A172 (cell line): ENCODE data around the gene FGF23. TPM values are rescaled to one million over a fixed set of nuclear protein-coding genes. Genes with fewer than 3 reads are reported as not detected.
"Not testable (repeated sequence)": the region's sequence is repeated elsewhere in the genome, so short reads cannot be mapped to it uniquely, and the experiment has no call there.

ENCODE experiments used
- DNase-seq: peaks from one replicate; pipeline ENCODE4 v3.0.0-alpha.2; 2015; ENCODE audit warnings: low spot score
- total RNA-seq: library from RNA; depleted of rRNA; stranded (reverse); fragments of >200 nt; shearing (Covaris generic); gene quantifications from 2 replicates; pipeline ENCODE4 v1.2.3, GENCODE V29; 2014; rRNA removed

The FGF23 gene
- total RNA-seq = not detected in 2 replicates

DNA sequence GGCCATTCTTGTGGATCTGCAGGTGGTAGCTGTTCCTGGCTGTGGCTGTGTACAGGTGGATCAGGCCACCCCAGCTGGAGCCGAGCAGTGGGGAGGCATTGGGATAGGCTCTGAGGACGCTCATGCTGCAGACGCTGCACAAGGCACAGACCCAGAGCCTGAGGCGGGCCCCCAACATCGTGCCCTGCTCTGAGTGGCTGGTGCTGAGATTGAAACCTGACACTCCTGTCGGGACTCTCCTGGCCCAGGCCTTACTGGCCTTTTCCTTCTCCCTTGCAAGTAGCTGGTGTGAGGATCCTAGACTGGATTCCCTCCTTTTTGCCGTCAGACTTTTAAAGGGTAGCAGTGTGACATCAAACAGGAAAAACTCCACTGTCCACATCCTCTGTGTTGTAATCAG is at the start of gene FGF23:
Gene FGF23, minus strand, starts transcription at position 308 of the 400 bp plus-strand sequence. Its CDS starts 130 bp downstream, at position 178.
- no peak for DNase-seq

DNA sequence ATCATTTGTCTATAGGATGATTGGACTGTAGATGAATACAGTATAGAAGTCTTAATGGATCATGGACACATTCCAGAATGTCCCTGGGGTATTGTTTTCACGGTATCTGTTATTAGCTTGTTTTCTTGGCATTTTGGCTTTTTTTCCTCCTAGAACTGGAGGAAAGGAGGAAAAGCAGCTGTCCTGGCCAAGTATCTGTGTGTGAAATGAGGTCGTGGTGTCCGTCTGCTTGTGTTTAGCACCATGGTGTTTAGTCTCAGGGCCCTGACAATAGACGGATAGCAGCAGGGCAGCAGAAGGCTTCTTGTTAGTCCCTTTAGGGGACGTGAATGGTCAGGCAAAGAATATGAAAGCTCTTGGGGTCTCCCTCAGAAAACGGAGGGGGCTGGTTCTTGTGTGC is 44.9 kb upstream of the FGF23 start:
- no peak for DNase-seq

DNA sequence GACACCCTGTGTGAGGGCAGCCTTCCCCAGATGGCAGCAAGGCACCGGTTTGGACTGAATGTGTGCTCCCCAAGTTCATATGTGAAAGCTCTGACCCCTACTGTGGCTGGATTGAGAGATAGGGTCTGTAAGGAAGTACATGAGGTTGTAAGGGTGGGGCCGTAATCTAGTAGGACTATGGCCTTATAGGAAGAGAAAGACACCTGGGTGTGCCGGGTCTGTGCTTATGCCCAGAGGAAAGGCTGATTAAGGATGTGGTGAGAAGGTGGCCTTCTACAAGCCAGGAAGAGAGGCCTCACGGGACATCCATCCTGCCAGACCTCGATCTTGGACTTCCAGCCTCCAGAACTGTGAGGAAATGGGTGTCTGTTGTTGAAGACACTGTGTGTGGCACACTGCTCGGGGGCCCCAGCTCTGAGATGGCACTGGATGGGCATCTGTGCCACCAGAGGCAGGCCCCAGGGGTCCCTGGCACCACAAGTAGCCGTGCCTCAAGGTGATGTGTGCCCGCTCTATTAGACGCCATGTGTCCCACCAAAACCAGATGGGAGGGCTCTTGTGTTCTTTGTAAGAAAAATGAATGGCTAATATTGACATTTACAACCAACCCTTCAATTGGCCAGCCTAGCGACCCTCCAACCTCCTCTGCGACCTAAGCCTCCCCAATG is 44.1 kb upstream of the FGF23 start:
- DNase-seq = no peak

DNA sequence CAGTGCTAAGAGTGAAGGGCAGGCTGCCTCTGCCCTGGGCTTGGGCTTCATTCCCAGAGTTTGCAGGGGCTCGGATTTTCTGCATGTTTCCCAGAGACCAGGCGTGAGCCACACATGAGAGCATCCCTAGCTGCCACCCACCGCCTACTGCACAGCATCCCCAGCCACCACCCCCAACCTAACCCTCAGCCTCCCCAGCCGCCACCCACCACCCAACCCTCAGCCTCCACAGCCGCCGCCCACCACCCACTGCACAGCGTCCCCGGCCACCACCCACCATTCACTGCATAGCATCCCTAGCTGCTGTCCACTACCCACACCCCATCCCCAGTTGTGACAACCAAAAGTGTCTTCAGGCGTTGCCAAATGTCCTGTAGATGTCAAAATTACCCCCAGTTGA is 43.5 kb upstream of the FGF23 start:
- DNase-seq = no peak

DNA sequence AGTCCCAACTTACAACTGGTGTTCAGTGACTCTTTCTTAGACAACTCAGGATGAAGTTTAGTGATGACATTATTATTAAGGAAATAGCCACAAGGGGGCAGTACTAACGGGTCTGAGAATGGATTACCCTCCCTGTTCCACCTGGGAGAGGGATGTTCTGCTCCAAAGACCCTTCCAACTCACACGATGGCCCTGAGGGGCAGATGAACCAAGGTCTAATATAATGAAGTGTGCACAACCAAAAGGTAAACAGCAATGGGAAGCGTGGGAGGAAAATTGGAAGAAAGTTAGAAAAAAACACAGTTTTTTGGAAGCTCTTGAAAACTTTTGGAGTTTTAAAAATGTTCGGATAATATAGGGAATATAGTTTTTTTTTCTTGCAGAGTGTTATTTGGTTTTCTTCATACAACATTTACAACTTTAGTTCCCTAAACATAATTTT is 42.1 kb upstream of the FGF23 start:
- DNase-seq = peak; percentile 18

DNA sequence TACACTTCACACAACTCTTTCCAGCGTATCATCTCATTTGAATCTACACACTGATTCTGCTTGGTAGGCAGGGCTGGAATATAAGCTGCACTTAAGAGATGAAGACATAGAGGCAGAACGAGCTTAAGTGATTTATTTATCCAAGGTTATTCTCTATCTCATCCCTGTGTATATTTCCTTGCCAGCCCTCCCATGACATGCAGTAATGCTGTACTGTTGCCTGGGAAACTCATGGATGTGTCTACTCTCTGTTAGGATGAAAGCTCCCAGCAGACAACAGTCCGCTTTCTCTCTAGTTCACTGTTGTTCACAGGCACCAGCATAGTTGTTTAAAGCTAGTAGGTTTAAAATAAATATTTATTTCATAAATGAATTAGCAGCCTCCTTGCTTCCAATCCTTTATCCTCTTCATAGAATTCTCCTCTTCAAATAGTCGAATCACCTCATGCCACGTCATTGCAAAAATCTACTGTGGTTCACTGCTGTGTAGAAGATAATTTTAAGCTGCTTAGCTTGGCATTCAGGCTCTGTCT is 40.7 kb upstream of the FGF23 start:
- DNase-seq = no peak

DNA sequence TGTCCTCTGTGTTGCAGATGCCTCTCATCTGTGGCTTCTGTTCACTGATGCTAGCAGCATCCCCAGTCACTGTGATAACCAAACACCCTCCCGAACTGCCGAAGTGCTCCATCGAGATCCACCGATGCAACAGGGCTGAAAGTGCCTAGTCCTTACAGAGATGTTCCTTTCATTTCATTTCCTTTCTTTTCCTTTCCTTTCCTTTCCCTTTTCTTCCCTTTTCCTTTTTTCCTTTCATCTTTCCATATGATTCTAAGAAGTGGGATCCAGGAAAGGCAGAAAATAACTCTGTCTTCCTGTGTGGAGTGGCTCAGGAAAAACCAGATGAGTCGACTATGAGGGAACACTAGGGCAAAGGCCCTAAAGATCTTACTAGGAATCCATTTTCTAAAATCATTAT is 39.4 kb upstream of the FGF23 start:
- no peak for DNase-seq

DNA sequence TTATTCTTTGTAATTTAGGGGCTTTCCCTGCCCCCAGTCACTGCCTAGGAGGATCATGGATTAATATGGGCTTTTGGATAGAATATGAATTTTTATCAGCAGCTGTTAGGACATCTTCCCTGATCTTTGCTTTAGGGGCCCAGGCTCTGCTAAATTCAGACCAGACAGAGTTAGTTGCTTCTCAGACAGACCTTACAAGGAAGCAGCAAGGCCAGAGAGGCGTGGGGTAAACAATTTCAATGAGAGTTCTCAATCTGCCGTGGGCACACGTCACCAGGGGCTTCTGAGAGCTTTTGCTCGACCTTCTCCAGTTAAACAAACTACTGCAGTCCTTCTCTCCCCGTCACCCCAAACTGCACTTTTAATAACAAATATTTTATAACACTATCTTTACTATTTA is 38.4 kb upstream of the FGF23 start:
- DNase-seq = no peak

DNA sequence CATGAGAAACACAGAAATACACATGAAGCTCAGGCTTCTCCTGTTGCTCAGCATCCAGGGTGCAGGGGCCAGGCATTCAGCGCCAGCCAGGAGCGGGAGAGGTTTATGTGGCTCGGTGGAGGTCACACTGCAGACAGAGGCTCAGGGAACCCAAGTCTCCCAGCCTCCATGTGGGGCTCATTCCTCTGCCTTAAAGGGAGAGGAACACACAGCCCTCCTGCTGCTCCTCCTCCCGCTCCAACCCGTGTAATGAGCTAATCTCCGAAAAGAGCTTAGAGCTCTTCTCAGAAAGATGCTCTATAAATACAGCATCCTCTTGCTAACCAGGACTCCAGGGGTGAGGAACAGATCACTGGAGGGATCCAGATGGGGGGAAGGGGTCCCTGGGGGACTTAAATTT is 37.9 kb upstream of the FGF23 start:
- no peak for DNase-seq

DNA sequence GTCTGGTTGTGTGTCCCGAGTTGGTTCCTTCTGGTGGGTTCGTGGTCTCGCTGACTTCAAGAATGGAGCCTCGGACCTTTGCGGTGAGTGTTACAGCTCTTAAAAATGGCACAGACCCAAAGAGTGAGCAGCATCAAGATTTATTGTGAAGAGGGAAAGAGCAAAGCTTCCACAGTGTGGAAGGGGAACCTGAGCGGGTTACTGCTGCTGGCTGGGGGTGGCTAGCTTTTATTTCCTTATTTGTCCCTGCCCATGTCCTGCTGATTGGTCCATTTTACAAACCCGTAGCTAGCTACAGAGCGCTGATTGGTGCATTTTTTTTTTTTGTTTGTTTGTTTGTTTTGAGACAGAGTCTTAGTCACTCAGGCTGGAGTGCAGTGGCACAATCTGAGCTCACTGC is 36.8 kb upstream of the FGF23 start:
- DNase-seq = no peak

DNA sequence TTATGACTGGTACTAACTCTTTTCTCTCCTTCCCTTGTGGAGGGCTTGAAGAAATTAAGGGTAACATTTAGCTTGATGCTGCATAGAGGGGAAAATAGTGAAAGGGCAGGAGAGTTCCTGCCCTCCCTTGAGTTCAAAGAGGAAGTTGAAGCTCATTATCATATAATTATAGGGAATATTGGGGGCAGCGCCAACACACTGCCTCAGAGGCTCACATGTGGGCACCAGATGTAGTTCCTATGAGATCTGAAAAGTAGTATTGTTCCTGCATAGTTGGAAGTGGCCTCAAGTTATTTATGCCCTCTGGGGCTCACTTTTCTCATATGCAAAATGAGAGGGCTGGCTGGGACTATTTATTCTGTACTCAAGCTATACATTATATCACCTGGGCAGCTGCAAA is 33.0 kb upstream of the FGF23 start:
- DNase-seq = no peak

DNA sequence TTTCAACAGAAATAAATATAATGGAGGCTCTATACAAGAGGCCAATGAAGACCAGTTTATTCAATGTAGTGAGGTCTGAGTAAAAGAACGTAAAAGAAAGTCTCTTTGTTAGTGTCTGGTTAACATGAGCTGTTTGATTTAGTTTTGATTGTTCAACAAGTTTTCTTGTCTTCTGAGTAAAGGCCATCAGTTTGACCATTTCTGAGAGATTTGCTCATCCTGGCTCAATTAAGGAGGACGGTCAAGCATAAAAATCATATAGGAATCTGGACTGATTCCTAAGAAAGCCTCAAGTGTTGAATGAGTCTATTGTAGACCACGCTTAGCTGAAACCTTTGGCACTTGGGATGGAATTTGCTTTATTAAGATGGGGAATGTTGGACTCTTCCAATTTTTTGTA is 32.5 kb upstream of the FGF23 start:
- DNase-seq = no peak

DNA sequence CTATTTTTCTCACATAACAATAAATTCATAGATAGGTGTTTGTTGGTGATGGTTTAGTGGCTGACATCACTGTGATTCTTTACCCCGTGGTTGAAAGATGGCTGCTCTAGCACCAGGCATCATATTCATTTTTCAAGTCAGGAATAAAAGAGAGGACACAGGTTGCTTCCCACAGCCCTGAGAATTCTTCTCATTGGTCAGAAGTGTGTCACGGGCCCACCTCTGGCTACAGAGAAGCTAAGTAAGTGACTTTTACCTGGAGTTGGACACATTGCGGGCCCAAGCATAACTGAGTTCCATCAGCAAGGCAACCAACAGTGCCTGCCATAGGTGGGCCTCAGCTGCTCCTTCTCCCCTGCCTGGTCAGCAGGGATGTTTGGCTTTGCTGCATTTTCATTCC is 27.6 kb upstream of the FGF23 start:
- DNase-seq = no peak

DNA sequence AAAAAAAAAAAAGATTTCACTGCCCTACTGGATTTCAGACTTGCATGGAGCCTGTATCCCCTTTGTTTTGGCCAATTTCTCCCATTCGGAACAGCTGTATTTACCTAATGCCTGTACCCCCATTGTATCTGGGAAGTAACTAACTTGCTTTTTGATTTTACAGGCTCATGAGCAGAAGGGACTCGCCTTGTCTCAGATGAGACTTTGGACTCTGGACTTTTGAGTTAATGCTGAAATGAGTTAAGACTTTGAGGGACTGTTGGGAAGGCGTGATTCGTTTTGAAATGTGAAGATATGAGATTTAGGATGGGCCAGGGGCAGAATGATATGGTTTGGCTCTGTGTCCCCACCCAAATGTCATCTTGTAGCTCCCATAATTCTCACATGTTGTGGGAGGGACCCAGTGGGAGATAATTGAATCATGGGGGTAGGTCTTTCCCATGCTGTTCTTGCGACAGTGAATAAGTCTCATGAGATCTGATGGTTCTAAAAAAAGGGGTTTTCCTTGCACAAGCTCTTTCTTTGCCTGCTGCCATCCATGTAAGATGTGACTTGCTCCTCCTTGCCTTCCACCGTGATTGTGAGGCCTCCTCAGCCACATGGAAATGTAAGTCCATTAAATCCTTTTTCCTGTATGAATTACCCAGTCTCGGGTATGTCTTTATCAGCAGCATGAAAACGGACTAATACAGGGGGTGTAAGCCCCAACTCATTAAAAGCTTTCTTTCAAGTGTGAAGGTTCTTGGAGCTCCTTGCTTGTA is 25.5 kb upstream of the FGF23 start:
- not testable (repeated sequence) for DNase-seq

DNA sequence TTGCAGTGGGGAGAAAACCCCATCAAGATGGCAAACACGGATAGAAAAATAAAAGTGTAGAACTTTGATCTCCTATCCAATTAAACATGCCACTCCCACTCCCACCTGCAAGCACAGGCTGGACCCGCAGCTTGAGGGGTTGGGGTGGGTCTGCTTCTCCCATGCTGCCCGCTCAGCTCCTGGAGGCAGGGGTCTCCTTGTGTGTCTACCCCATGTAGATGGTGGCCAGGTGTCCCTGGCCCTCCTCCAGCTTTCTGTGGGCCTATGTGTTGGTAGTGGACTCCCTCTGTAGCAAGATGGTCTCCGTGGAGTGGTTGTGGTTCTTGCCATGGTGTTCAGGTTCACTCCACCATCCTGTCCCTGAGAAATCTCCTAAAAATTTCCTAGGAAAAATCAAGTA is 23.5 kb upstream of the FGF23 start:
- DNase-seq = no peak

DNA sequence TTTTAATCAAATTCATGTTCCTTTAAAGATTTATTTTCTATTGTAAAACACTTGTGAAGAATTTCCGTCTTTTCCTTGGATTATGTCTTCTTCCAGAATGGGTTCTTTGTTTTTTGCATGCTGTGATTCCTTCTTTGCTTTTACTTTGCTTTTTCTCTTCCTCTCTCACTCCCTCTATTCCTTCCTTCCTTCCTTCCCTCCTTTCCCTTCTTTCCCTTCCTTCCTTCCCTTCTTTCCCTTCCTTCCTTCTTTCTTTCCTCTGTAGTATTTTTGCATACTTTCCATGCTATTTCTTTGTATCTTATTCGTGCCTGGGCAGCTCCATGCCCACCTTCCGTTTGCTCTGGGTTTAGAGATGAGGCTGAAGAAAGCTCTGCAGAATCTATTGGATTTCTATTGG is 21.6 kb upstream of the FGF23 start:
- DNase-seq = no peak

DNA sequence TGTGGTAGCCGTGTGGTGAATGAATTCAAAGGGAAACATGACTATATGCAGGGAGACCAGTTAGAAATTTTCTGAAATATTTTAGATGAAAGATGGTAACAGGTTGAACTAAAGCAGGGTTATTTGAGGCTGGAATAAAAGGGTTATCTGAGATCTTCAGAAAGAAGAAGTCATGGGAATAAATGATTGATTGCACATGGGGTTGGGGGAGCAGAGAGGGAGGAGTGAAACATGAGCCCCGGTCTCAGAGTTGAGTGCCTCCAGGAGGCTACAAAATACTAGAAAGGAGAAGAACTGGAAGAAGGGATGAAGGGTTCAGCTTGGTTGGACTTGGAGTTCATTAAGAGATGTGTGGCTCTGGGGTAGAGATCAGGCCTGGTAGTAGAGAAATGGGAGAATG is 16.3 kb upstream of the FGF23 start:
- no peak for DNase-seq

DNA sequence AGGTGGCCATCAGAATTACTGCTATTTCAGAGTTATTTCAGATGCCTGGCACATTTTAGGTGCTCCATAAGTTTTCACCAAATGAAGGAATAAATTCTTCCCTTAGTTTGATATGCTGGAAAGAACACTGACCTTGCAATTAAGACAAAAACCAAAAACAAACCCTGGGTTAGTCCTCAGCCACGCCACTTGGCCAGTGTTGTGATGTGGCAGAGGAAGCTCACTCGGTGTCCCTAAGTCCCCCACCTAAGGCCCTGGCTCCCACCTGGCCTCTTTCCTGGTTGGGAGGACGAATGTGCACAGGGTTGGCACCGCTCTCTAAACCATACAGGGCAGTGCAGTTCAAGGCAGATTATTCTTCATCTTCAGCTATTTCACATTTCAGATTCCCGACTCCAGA is 13.7 kb upstream of the FGF23 start:
- DNase-seq = no peak

DNA sequence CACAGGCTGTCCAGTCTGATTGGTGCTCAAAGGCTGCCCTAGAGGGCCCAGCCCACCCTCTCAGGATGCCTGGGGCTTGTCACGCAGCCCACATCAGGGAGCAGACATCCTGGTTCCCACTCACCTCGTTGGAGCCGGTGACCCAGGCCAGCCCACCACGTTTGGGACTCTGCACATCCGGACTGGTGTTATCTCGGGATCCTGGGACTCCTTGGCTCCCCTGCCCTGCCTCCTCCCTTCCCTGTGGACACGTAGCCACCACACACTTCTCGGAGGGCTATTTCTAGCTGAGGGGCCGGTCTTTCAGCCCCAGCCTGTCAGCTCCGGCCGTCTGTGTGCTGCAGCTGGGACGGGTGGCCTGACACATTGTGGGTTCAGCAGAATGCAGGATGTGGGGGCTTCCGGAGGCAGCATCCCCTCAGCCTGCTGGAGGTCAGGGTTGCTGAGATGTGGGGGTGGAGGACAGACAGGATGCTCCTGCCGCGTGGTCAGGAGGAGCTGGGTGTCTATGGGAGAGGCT is 12.8 kb upstream of the FGF23 start:
- DNase-seq = no peak

DNA sequence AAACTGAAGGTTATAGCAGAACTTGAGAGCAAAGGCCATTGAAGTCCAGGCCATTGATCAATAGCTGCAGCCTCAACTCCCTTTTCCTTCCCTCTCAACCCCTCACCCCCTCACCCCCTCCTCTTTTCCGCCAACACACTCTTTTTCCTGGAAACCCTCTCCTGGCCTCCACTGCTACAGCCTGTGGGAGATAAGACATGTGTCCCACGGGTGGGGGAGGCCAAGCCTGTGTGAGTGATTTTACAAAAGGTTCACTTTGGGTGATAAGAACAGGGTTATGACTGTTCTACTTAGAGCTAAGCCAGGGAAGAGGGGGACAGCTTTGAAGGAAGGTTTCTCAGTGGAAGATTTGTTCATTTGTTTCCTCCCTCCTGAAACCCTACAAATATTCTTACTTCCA is 9.2 kb upstream of the FGF23 start:
- no peak for DNase-seq

DNA sequence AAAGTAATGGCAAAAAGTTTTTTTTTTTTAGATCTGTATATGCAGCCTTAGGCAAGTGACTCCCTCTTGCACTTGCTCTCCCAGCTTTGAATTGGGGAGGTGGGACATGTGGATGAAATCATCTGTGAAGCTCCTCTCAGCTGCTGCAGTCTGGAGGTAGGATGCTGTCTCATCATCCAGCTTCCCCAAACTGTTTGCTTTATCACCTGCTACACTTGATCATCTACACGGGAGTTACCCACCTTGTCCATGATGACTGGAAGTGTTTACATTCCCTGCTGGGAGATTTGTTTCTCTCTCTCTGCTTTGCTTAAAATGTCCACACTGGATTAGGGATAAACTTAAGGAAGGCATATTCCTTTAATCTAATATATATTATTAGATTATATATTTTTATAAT is 8.5 kb upstream of the FGF23 start:
- DNase-seq = no peak

DNA sequence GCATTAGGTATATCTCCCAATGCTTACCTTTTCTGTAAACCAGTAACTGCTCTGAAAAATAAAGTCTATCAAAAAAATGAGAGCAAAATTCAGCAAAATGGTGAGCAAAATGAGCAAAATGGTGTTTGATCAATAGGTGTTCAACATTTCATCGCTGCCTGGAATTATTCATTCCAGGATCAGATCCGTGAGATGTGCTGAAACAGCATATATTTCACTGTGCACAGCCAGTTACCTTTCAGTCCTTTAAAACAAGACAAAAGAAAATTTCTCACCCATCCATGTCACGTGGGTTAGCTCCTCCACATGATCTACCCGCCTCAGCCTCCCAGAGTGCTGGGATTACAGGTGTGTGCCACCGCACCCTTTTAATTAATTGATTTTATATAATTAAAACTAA is 8.1 kb upstream of the FGF23 start:
- DNase-seq = no peak

DNA sequence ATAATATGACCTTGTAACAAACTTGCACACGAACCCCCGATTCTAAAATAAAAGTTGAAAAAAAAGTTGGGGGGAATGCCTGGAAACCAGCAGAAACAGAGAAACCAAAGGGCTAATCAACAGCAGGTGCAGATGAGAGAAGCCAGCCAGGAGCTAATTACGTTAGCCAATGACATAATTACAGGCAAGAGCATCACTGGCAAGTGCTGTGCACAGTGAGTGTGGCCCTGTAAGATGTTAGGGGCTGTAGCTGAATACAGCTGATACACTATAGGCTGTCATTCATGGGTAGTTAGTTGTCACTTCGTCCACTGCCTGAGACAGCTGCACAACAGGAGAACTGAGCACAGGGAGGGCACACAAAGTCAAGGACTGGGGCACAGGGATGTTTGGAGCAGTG is 7.3 kb upstream of the FGF23 start:
- DNase-seq = no peak
